ENCODE data around the gene MYOF. TPM values are rescaled to one million over a fixed set of nuclear protein-coding genes. Genes with fewer than 3 reads are reported as not detected.

MYOF gene
- total and polyA plus RNA-seq, 4 donors, result 23.4 to 194 (median 82.2) TPM

DNA sequence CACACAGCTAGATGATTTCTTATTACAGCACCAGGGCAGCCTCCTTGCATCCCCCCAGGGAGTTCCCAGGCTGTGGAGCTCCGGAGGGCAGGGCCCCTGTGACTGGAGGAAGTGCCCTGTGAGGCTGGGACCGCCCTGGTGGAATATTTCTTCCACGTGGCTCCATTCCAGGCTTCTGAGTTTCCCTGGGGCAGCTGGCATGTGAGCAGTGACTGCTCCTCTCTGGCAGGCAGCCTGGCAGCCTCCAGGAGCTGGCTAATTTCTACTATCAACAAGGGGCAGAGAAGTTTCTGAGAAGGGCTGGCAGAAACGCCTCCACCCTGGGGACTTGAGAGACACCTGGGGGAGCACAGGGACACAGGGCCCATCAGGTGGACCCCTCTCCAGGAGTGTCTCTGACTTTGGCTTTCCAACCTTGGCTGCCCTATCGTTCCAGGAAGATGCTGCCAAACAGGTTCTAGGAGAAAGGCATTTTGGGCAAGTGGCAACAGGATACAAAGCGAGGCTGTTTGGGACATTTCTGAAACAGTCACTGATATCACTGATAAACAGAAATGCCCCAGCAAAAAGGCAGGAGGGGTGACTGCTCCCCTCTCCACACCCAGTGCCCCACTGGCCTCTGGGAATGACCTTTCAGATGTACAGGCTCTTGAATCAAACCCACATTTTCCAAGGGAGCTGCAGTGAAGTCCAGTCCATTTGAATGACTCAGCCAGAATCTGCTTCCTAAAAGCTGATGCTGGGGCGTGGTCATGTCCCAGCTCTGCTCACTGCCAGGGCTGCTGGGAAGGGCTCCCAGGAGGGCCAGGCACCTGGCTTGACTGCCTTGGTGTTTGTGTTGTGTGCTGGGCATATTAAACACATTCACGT is 16.1 kb downstream of the MYOF start:
- WGBS, 2 donors, result 29 to 60% methylated on average over 8 of the region's 8 CpGs
- TF ChIP-seq CTCF (IDR thresholded peaks at IDR 0.05; ENCODE audit: control extremely low read depth, extremely low read depth), result no peak
- ATAC-seq (ENCODE audit: insufficient read depth, low FRiP score) (peak; percentile 71), DNase-seq (peak; percentile 61 to 75 (median 72))
- Histone ChIP-seq H3K27ac (ENCODE audit: low read depth in 1 of 2, low read length in 1 of 2) (peak overlapping the region; percentile 94 to 96), H3K27me3 (ENCODE audit: control insufficient read depth in 3 of 3, insufficient read depth in 3 of 3, low read length in 2 of 3) (no peaks in the 10 kb centered on the region), H3K4me3 (no peak overlapping the region), H3K36me3 (ENCODE audit: control insufficient read depth in 4 of 4, insufficient read depth in 4 of 4, low read length in 4 of 4) (no peaks in the 10 kb centered on the region), H3K9ac (ENCODE audit: insufficient read depth in 1 of 2, low read length in 2 of 2) (peak overlapping the region in 1 of 2 donors; percentile 53), H3K4me1 (ENCODE audit: control insufficient read depth in 5 of 5, insufficient read depth in 5 of 5, low read length in 5 of 5) (peaks cover 8 to 24% (median 21%) of the 10 kb centered on the region in 5 donors), H3K9me3 (ENCODE audit: control insufficient read depth in 4 of 4, insufficient read depth in 3 of 4, low read length in 3 of 4) (no peaks in the 10 kb centered on the region)

DNA sequence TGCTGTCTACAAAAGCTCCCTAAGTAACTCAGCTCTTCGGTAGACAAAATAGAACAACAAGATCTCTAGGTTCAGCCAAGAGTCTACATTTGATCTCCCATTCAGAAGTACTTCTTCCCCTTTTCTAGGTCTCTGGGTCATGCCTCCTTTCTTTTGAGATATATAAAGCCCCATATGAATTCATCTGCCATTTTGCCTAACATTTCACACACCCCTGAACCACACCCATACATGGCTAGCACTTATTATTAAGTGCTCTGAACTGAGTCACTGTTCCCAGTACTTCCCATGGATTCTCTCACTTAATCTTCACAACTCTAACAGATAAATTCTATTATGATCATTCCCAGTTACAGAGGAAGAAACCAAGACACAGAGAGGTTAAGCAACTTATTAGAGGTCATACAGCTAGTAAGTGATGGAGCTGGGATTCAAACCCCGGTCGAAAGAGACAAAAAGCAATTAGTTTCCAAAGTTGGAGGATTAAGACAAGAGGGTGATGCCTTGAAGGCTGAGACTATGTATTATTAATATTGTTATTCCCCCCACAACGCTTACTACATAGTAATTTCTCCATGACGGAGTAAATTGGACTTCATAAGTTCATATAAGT is 17.3 kb downstream of the MYOF start:
- Histone ChIP-seq H3K36me3 (ENCODE audit: control insufficient read depth in 4 of 4, insufficient read depth in 4 of 4, low read length in 4 of 4) (peaks cover 0 to 3% (median 1%) of the 10 kb centered on the region in 4 donors), H3K27ac (ENCODE audit: low read depth in 1 of 2, low read length in 1 of 2) (peak overlapping the region; percentile 46 to 82), H3K27me3 (ENCODE audit: control insufficient read depth in 3 of 3, insufficient read depth in 3 of 3, low read length in 2 of 3) (no peaks in the 10 kb centered on the region), H3K4me1 (ENCODE audit: control insufficient read depth in 5 of 5, insufficient read depth in 5 of 5, low read length in 5 of 5) (peaks cover 11 to 28% (median 21%) of the 10 kb centered on the region in 5 donors), H3K9me3 (ENCODE audit: control insufficient read depth in 4 of 4, insufficient read depth in 3 of 4, low read length in 3 of 4) (no peaks in the 10 kb centered on the region), H3K9ac (ENCODE audit: insufficient read depth in 1 of 2, low read length in 2 of 2) (peak overlapping the region in 1 of 2 donors; percentile 78), H3K4me3 (no peak overlapping the region)
- ATAC-seq (ENCODE audit: insufficient read depth, low FRiP score), result peak; percentile 5
- 77 to 78% methylated on average over 5 of the region's 5 CpGs for WGBS, 2 donors
- no peak for TF ChIP-seq CTCF (IDR thresholded peaks at IDR 0.05; ENCODE audit: control extremely low read depth, extremely low read depth)
- DNase-seq, result no peak

GRCh38 chr10:93463723-93464476 is 18.2 kb downstream of the MYOF start:
- peak in 2 of 3 donors; percentile 61 to 86 for DNase-seq
- peak overlapping the region in 1 of 2 donors; percentile 78 for H3K9ac ChIP-seq (ENCODE audit: insufficient read depth in 1 of 2, low read length in 2 of 2)

More at GRCh38 chr10:93463723-93464476, 18.2 kb downstream of the MYOF start:
- H3K27ac ChIP-seq (ENCODE audit: low read depth in 1 of 2, low read length in 1 of 2), result peak overlapping the region in 1 of 2 donors; percentile 92
- ATAC-seq (ENCODE audit: insufficient read depth, low FRiP score), result no peak
- no peak overlapping the region for H3K4me3 ChIP-seq
- no peaks in the 10 kb centered on the region for H3K27me3 ChIP-seq (ENCODE audit: control insufficient read depth in 3 of 3, insufficient read depth in 3 of 3, low read length in 2 of 3)
- no peaks in the 10 kb centered on the region for H3K9me3 ChIP-seq (ENCODE audit: control insufficient read depth in 4 of 4, insufficient read depth in 3 of 4, low read length in 3 of 4)
- 50 to 65% methylated on average over 6 of the region's 6 CpGs for WGBS, 2 donors
- peaks cover 18 to 37% (median 23%) of the 10 kb centered on the region in 5 donors for H3K4me1 ChIP-seq (ENCODE audit: control insufficient read depth in 5 of 5, insufficient read depth in 5 of 5, low read length in 5 of 5)
- H3K36me3 ChIP-seq (ENCODE audit: control insufficient read depth in 4 of 4, insufficient read depth in 4 of 4, low read length in 4 of 4), result peaks cover 0 to 3% (median 1%) of the 10 kb centered on the region in 4 donors
- TF ChIP-seq CTCF (IDR thresholded peaks at IDR 0.05; ENCODE audit: control extremely low read depth, extremely low read depth), result no peak
